Measurements from ENCODE around the gene CCDC9.

CCDC9 gene

GRCh38 chr19:47306303-47306702, 50.0 kb downstream of the CCDC9 start:
- Histone ChIP-seq H3K79me2 (ENCODE audit: control insufficient read depth, insufficient read depth, low read length) (no peaks in the 10 kb centered on the region), H2BK5ac (ENCODE audit: low read length) (no peak overlapping the region), H2BK120ac (ENCODE audit: low read depth, low read length) (no peak overlapping the region), H3K23ac (ENCODE audit: low read length) (no peak overlapping the region), H3K56ac (ENCODE audit: low read length) (no peak overlapping the region), H3K4me2 (ENCODE audit: low read length) (no peak overlapping the region), H2BK15ac (replicated peaks; ENCODE audit: low read depth) (no peak overlapping the region), H4K5ac (ENCODE audit: low read length) (no peak overlapping the region), H3K4ac (ENCODE audit: low read depth, low read length) (no peak overlapping the region), H3K27ac (ENCODE audit: low read depth, low read length) (no peak overlapping the region), H3K4me1 (ENCODE audit: control insufficient read depth, low read depth, low read length) (no peaks in the 10 kb centered on the region), H3K27me3 (ENCODE audit: insufficient read depth, low read length, poor library complexity) (no peaks in the 10 kb centered on the region), H4K8ac (ENCODE audit: low read depth, low read length) (no peak overlapping the region), H3K18ac (ENCODE audit: low read length) (no peak overlapping the region), H3K9ac (ENCODE audit: low read length) (no peak overlapping the region), H3K36me3 (ENCODE audit: control insufficient read depth, insufficient read depth, low read length) (no peaks in the 10 kb centered on the region), H2AK5ac (ENCODE audit: low read length) (no peak overlapping the region), H3K79me1 (ENCODE audit: low read length) (no peaks in the 10 kb centered on the region), H3K4me3 (ENCODE audit: low read length) (no peak overlapping the region)
- DNase-seq = no peak
- no CpG with 5 or more reads among the region's 3 CpGs for WGBS (ENCODE audit: extremely low coverage, insufficient coverage, low lambda C conversion rate)

DNA sequence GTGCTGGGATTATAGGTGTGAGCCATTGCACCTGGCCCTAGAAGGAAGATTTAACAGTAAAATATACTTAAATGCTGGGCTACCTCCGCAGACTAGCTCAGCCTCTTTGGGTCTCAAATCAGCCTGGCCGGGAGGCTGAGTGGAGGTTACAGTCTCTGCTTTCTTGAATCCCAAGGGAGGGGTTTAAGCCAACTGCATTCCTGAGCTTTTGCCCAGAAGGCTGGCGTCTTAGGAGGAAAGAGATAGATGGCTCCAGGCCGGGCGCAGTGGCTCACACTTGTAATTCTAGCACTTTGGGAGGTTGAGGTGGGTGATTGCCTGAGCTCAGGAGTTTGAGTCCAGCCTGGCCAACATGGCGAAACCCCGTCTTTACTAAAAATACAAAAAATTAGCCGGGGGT, 52.7 kb downstream of the CCDC9 start:
- no peak overlapping the region for H2AK5ac ChIP-seq (ENCODE audit: low read length)
- H3K4me1 ChIP-seq (ENCODE audit: control insufficient read depth, low read depth, low read length) = no peaks in the 10 kb centered on the region
- H3K56ac ChIP-seq (ENCODE audit: low read length) = no peak overlapping the region
- H2BK120ac ChIP-seq (ENCODE audit: low read depth, low read length) = no peak overlapping the region
- no CpG with 5 or more reads among the region's 8 CpGs for WGBS (ENCODE audit: extremely low coverage, insufficient coverage, low lambda C conversion rate)
- no peaks in the 10 kb centered on the region for H3K79me2 ChIP-seq (ENCODE audit: control insufficient read depth, insufficient read depth, low read length)
- no peaks in the 10 kb centered on the region for H3K79me1 ChIP-seq (ENCODE audit: low read length)
- H2BK15ac ChIP-seq (replicated peaks; ENCODE audit: low read depth) = no peak overlapping the region
- no peak overlapping the region for H3K4me3 ChIP-seq (ENCODE audit: low read length)
- no peak overlapping the region for H2BK5ac ChIP-seq (ENCODE audit: low read length)
- H3K4ac ChIP-seq (ENCODE audit: low read depth, low read length) = no peak overlapping the region
- no peak overlapping the region for H3K23ac ChIP-seq (ENCODE audit: low read length)
- H3K4me2 ChIP-seq (ENCODE audit: low read length) = no peak overlapping the region
- no peak overlapping the region for H4K5ac ChIP-seq (ENCODE audit: low read length)
- no peaks in the 10 kb centered on the region for H3K27me3 ChIP-seq (ENCODE audit: insufficient read depth, low read length, poor library complexity)
- H3K27ac ChIP-seq (ENCODE audit: low read depth, low read length) = no peak overlapping the region
- H3K9ac ChIP-seq (ENCODE audit: low read length) = no peak overlapping the region
- H3K36me3 ChIP-seq (ENCODE audit: control insufficient read depth, insufficient read depth, low read length) = no peaks in the 10 kb centered on the region
- DNase-seq = no peak
- no peak overlapping the region for H3K18ac ChIP-seq (ENCODE audit: low read length)
- H4K8ac ChIP-seq (ENCODE audit: low read depth, low read length) = no peak overlapping the region

DNA sequence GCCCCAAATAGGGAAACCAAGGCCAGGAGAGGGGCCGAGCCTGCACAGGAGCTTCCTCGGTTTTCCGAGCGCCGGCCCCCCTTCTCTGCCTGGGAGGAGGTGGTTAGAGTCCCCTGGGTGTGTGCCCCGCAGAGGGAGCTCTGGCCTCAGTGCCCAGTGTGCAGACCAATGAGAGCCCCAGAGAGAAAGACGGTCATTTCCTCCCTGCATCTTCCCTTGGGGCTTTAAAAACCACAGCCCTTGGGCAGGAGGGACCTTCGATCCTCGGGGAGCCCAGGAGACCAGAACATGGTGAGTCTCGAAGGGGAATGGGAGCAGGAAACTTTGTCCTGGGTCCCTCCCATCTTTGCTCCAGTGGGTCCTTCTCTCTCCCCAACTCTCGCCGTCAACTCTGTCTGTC, 53.3 kb downstream of the CCDC9 start, which contains the start of gene C5AR1:
C5AR1 (plus strand) TSS at position 254 of the 400 bp plus-strand sequence; CDS start at position 289, 35 bp downstream.
- Histone ChIP-seq H3K27ac (ENCODE audit: low read depth, low read length) (no peak within 1 kb of the TSS), H3K4me3 (ENCODE audit: low read length) (no peak within 1 kb of the TSS), H3K27me3 (ENCODE audit: insufficient read depth, low read length, poor library complexity) (no peaks in the 10 kb centered on the region), H3K4ac (ENCODE audit: low read depth, low read length) (no peak within 1 kb of the TSS), H3K4me2 (ENCODE audit: low read length) (no peak within 1 kb of the TSS), H2BK15ac (replicated peaks; ENCODE audit: low read depth) (no peak within 1 kb of the TSS), H4K5ac (ENCODE audit: low read length) (no peak within 1 kb of the TSS), H3K4me1 (ENCODE audit: control insufficient read depth, low read depth, low read length) (no peaks in the 10 kb centered on the region), H3K23ac (ENCODE audit: low read length) (no peak within 1 kb of the TSS), H3K36me3 (ENCODE audit: control insufficient read depth, insufficient read depth, low read length) (no peaks in the 10 kb centered on the region), H3K18ac (ENCODE audit: low read length) (no peak within 1 kb of the TSS), H3K56ac (ENCODE audit: low read length) (no peak within 1 kb of the TSS), H2AK5ac (ENCODE audit: low read length) (no peak within 1 kb of the TSS), H3K79me1 (ENCODE audit: low read length) (no peaks in the 10 kb centered on the region), H3K9ac (ENCODE audit: low read length) (no peak within 1 kb of the TSS), H3K79me2 (ENCODE audit: control insufficient read depth, insufficient read depth, low read length) (no peaks in the 10 kb centered on the region), H4K8ac (ENCODE audit: low read depth, low read length) (no peak within 1 kb of the TSS), H2BK120ac (ENCODE audit: low read depth, low read length) (no peak within 1 kb of the TSS), H2BK5ac (ENCODE audit: low read length) (no peak within 1 kb of the TSS)
- no CpG with 5 or more reads among the region's 12 CpGs for WGBS (ENCODE audit: extremely low coverage, insufficient coverage, low lambda C conversion rate)
- DNase-seq = no peak

DNA sequence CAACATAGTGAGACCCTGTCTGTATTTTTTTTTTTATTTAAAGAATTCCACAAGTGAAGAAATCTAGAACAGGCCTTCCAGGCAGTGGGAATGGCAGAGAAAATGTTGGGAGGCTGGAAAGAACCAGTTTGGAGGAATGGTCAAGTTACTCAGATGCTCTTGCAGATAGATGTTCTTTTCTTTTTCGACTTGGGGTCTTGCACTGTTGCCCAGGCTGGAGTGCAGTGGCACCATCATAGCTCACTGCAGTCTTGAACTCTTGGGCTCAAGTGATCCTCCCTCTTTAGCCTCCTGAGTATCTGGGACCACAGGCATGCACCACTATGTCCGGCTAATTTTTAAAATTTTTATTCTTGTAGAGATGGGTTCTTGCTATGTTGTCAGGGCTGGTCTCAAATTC, 54.0 kb downstream of the CCDC9 start:
- Histone ChIP-seq H3K79me2 (ENCODE audit: control insufficient read depth, insufficient read depth, low read length) (no peaks in the 10 kb centered on the region), H4K5ac (ENCODE audit: low read length) (no peak overlapping the region), H2BK120ac (ENCODE audit: low read depth, low read length) (no peak overlapping the region), H3K36me3 (ENCODE audit: control insufficient read depth, insufficient read depth, low read length) (no peaks in the 10 kb centered on the region), H2BK5ac (ENCODE audit: low read length) (no peak overlapping the region), H3K79me1 (ENCODE audit: low read length) (no peaks in the 10 kb centered on the region), H4K8ac (ENCODE audit: low read depth, low read length) (no peak overlapping the region), H3K56ac (ENCODE audit: low read length) (no peak overlapping the region), H3K4me2 (ENCODE audit: low read length) (no peak overlapping the region), H2BK15ac (replicated peaks; ENCODE audit: low read depth) (no peak overlapping the region), H3K4ac (ENCODE audit: low read depth, low read length) (no peak overlapping the region), H3K4me3 (ENCODE audit: low read length) (no peak overlapping the region), H3K18ac (ENCODE audit: low read length) (no peak overlapping the region), H3K4me1 (ENCODE audit: control insufficient read depth, low read depth, low read length) (no peaks in the 10 kb centered on the region), H3K27me3 (ENCODE audit: insufficient read depth, low read length, poor library complexity) (no peaks in the 10 kb centered on the region), H3K9ac (ENCODE audit: low read length) (no peak overlapping the region), H3K23ac (ENCODE audit: low read length) (no peak overlapping the region), H3K27ac (ENCODE audit: low read depth, low read length) (no peak overlapping the region), H2AK5ac (ENCODE audit: low read length) (no peak overlapping the region)
- DNase-seq = no peak
- no CpG with 5 or more reads among the region's 2 CpGs for WGBS (ENCODE audit: extremely low coverage, insufficient coverage, low lambda C conversion rate)

DNA sequence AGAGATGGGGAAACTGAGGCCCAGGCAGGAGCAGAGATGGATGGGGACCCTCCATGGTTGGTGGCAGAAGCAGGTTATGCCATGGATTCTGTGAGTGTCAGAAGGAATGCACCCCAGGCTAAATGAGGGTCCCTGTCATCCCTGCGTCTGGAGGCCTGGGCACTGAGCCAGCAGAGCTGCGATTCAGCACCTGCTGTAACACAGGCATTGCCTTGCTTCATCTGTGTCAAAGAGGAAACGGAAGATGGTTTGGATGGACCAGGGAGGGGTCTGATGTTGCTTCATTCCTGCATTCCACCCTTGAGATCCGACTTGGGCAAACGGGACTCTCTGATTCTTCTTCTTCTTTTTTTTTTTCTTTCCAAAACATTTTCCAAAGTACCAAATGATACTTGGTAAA, 54.5 kb downstream of the CCDC9 start:
- no peak overlapping the region for H2BK120ac ChIP-seq (ENCODE audit: low read depth, low read length)
- no peak overlapping the region for H2AK5ac ChIP-seq (ENCODE audit: low read length)
- no peak overlapping the region for H4K8ac ChIP-seq (ENCODE audit: low read depth, low read length)
- no peaks in the 10 kb centered on the region for H3K79me1 ChIP-seq (ENCODE audit: low read length)
- H3K4me2 ChIP-seq (ENCODE audit: low read length) = no peak overlapping the region
- H3K4ac ChIP-seq (ENCODE audit: low read depth, low read length) = no peak overlapping the region
- H2BK5ac ChIP-seq (ENCODE audit: low read length) = no peak overlapping the region
- no peak overlapping the region for H3K27ac ChIP-seq (ENCODE audit: low read depth, low read length)
- no peak overlapping the region for H3K9ac ChIP-seq (ENCODE audit: low read length)
- no peaks in the 10 kb centered on the region for H3K79me2 ChIP-seq (ENCODE audit: control insufficient read depth, insufficient read depth, low read length)
- no peak overlapping the region for H3K56ac ChIP-seq (ENCODE audit: low read length)
- no peak overlapping the region for H4K5ac ChIP-seq (ENCODE audit: low read length)
- no CpG with 5 or more reads among the region's 5 CpGs for WGBS (ENCODE audit: extremely low coverage, insufficient coverage, low lambda C conversion rate)
- H2BK15ac ChIP-seq (replicated peaks; ENCODE audit: low read depth) = no peak overlapping the region
- DNase-seq = no peak
- H3K36me3 ChIP-seq (ENCODE audit: control insufficient read depth, insufficient read depth, low read length) = no peaks in the 10 kb centered on the region
- no peaks in the 10 kb centered on the region for H3K4me1 ChIP-seq (ENCODE audit: control insufficient read depth, low read depth, low read length)
- H3K4me3 ChIP-seq (ENCODE audit: low read length) = no peak overlapping the region
- H3K27me3 ChIP-seq (ENCODE audit: insufficient read depth, low read length, poor library complexity) = no peaks in the 10 kb centered on the region
- H3K23ac ChIP-seq (ENCODE audit: low read length) = no peak overlapping the region
- no peak overlapping the region for H3K18ac ChIP-seq (ENCODE audit: low read length)

DNA sequence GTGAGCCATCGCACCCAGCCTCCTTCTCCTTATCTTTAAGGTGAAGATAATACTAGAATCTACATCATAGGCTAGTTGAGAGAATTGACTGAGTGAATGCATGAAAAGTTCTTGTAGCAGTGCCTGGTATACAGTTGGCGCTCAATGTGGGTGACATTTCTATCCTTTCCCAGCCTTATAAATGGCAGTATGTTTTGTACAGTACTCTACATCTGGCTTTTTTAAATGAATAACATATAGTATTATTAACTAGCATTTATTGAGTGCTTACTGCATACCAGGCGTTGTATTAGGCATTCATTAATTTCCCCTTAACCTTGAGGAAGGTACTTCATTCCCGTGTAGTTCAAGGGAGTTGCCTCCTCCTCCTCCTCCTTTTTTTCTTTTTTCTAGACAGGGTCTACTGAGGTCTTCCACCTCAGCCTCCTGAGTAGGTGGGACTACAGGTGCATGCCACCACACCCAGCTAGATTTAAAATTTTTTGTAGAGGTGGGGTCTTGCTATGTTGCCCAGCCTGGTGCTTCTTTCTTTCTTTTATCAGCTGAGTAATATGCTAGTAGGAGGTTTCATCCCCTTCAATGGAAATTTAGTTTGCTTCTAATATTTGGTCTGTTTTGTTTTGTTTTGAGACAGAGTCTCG, 56.2 kb downstream of the CCDC9 start:
- Histone ChIP-seq H3K9ac (ENCODE audit: low read length) (no peak overlapping the region), H3K36me3 (ENCODE audit: control insufficient read depth, insufficient read depth, low read length) (no peaks in the 10 kb centered on the region), H3K27me3 (ENCODE audit: insufficient read depth, low read length, poor library complexity) (no peaks in the 10 kb centered on the region), H4K5ac (ENCODE audit: low read length) (no peak overlapping the region), H2AK5ac (ENCODE audit: low read length) (no peak overlapping the region), H4K8ac (ENCODE audit: low read depth, low read length) (no peak overlapping the region), H3K4me1 (ENCODE audit: control insufficient read depth, low read depth, low read length) (no peaks in the 10 kb centered on the region), H3K79me1 (ENCODE audit: low read length) (no peaks in the 10 kb centered on the region), H3K4me3 (ENCODE audit: low read length) (no peak overlapping the region), H3K18ac (ENCODE audit: low read length) (no peak overlapping the region), H2BK120ac (ENCODE audit: low read depth, low read length) (no peak overlapping the region), H2BK15ac (replicated peaks; ENCODE audit: low read depth) (no peak overlapping the region), H3K4me2 (ENCODE audit: low read length) (no peak overlapping the region), H3K27ac (ENCODE audit: low read depth, low read length) (no peak overlapping the region), H3K4ac (ENCODE audit: low read depth, low read length) (no peak overlapping the region), H3K79me2 (ENCODE audit: control insufficient read depth, insufficient read depth, low read length) (no peaks in the 10 kb centered on the region), H3K23ac (ENCODE audit: low read length) (no peak overlapping the region), H3K56ac (ENCODE audit: low read length) (no peak overlapping the region), H2BK5ac (ENCODE audit: low read length) (no peak overlapping the region)
- no CpG with 5 or more reads among the region's 5 CpGs for WGBS (ENCODE audit: extremely low coverage, insufficient coverage, low lambda C conversion rate)
- no peak for DNase-seq

Measured in mesendoderm (in vitro differentiated cells).